ENCODE measurements around the gene TSHR. TPM values are rescaled to one million over a fixed set of nuclear protein-coding genes. Genes with fewer than 3 reads are reported as not detected.

Gene TSHR
- total and polyA plus RNA-seq, 2 experiments from 2014 or later: 0.59 to 0.78 TPM

DNA sequence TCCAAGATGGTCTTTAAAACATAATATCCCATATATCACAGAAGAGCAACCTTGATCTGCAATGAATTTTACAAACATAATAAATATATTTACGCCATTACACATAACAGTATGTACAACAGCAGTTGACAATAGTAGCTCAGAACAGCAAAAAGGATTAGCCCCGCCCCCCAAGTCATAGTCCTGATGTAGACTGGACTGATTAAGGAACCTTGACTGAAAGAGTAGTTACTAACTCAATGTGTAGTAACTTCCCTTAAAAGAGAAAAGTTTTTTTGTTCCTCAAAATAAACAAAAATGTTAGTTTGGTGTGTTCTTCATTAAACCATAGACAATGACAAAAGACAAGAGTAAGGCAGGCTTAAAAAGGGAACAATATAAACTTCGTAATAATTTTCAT, 220.8 kb downstream of the TSHR start:
- Mint-ChIP-seq H3K27ac (no peak overlapping the region), H3K4me3 (no peak overlapping the region), H3K9me3 (no peaks in the 10 kb centered on the region), H3K27me3 (ENCODE audit: insufficient read depth, low read depth, poor library complexity) (no peaks in the 10 kb centered on the region), H3K4me1 (no peaks in the 10 kb centered on the region), H3K36me3 (ENCODE audit: low read depth) (peaks cover 19% of the 10 kb centered on the region; the same call in 2 of the 3 replicates)
- no peaks in the 10 kb centered on the region for H3K9me2 ChIP-seq (ENCODE audit: insufficient read depth)
- H3K79me2 ChIP-seq (replicated peaks; ENCODE audit: insufficient read depth): no peaks in the 10 kb centered on the region; the same call in 1 of the 2 replicates
- H3K36me3 ChIP-seq (ENCODE audit: insufficient read depth): peaks cover 3% of the 10 kb centered on the region; the same call in 1 of the 2 replicates
- no peak overlapping the region for H3K4me3 ChIP-seq
- no peak overlapping the region for H3K27ac ChIP-seq (ENCODE audit: low read depth)
- no peaks in the 10 kb centered on the region for H3F3A ChIP-seq (replicated peaks; ENCODE audit: low read depth)
- H4K20me1 ChIP-seq (replicated peaks; ENCODE audit: insufficient read depth): no peaks in the 10 kb centered on the region; the same call in 1 of the 2 replicates
- H3K4me1 ChIP-seq (ENCODE audit: insufficient read depth): no peaks in the 10 kb centered on the region
- H2AFZ ChIP-seq: no peak overlapping the region
- ATAC-seq (no peak), DNase-seq (ENCODE audit: low spot score) (no peak)
- H3K4me2 ChIP-seq: no peak overlapping the region
- no peaks in the 10 kb centered on the region for H3K27me3 ChIP-seq (ENCODE audit: insufficient read depth)
- TF ChIP-seq CREB1 (CRISPR knock-in tag; IDR thresholded peaks at IDR 0.05; ENCODE audit: low read depth): no peak
- no peak for TF ChIP-seq ZNF462 (CRISPR knock-in tag; IDR thresholded peaks at IDR 0.05)
- TF ChIP-seq ZNF114 (CRISPR knock-in tag; IDR thresholded peaks at IDR 0.05): no peak
- TF ChIP-seq, protein P1, sequence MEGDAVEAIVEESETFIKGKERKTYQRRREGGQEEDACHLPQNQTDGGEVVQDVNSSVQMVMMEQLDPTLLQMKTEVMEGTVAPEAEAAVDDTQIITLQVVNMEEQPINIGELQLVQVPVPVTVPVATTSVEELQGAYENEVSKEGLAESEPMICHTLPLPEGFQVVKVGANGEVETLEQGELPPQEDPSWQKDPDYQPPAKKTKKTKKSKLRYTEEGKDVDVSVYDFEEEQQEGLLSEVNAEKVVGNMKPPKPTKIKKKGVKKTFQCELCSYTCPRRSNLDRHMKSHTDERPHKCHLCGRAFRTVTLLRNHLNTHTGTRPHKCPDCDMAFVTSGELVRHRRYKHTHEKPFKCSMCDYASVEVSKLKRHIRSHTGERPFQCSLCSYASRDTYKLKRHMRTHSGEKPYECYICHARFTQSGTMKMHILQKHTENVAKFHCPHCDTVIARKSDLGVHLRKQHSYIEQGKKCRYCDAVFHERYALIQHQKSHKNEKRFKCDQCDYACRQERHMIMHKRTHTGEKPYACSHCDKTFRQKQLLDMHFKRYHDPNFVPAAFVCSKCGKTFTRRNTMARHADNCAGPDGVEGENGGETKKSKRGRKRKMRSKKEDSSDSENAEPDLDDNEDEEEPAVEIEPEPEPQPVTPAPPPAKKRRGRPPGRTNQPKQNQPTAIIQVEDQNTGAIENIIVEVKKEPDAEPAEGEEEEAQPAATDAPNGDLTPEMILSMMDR (conservative IDR thresholded peaks at IDR 0.05; ENCODE audit: low read depth in 2 of 2): no peak
- TF ChIP-seq EZH2phosphoT487 (IDR thresholded peaks at IDR 0.05; ENCODE audit: unreplicated experiment): no peak
- no peak for TF ChIP-seq ZNF331 (CRISPR knock-in tag; IDR thresholded peaks at IDR 0.05; ENCODE audit: low read depth)
- TF ChIP-seq POLR2AphosphoS5 (IDR thresholded peaks at IDR 0.05; ENCODE audit: low read depth): no peak
- TF ChIP-seq EZH2 (IDR thresholded peaks at IDR 0.05; ENCODE audit: low read depth, unreplicated experiment): no peak
- no peak for TF ChIP-seq NANOG (IDR thresholded peaks at IDR 0.05; ENCODE audit: borderline replicate concordance)
- no peak for TF ChIP-seq STAT1 (IDR thresholded peaks at IDR 0.05; ENCODE audit: unreplicated experiment)
